GM19351 (cell line): Measurements from ENCODE around the gene TECPR1.

Experiments
- ATAC-seq: cut with Tn5 transposase; IDR thresholded peaks from one replicate; pipeline ENCODE4 v1.9.1; 2021; ENCODE audit warnings: mild to moderate bottlenecking, moderate library complexity; ENCODE audit not compliant: unreplicated experiment

Gene TECPR1

GRCh38 chr7:98193474-98194180 lies 58.4 kb downstream of the TECPR1 start:
- no peak for ATAC-seq

GRCh38 chr7:98192781-98193457 lies 59.1 kb downstream of the TECPR1 start:
- ATAC-seq = no peak

GRCh38 chr7:98191668-98192431 lies 60.2 kb downstream of the TECPR1 start:
- no peak for ATAC-seq

- ATAC-seq = no peak
These were observed 62.5 kb downstream of the TECPR1 start for GRCh38 chr7:98189559-98189958.

GRCh38 chr7:98187138-98187502 lies 64.9 kb downstream of the TECPR1 start:
- ATAC-seq = no peak

- ATAC-seq = no peak
These were observed 65.4 kb downstream of the TECPR1 start for GRCh38 chr7:98186452-98187137.

GRCh38 chr7:98185101-98185500 lies 66.9 kb downstream of the TECPR1 start:
- no peak for ATAC-seq

GRCh38 chr7:98180751-98181150 lies 71.3 kb downstream of the TECPR1 start:
- ATAC-seq = no peak

GRCh38 chr7:98178762-98179490 lies 73.1 kb downstream of the TECPR1 start:
- no peak for ATAC-seq

- ATAC-seq = no peak
These were observed 73.7 kb downstream of the TECPR1 start for GRCh38 chr7:98178321-98178720.

GRCh38 chr7:98177553-98177952 lies 74.5 kb downstream of the TECPR1 start:
- no peak for ATAC-seq

- no peak for ATAC-seq
These were observed 76.6 kb downstream of the TECPR1 start for GRCh38 chr7:98175260-98175940.

- no peak for ATAC-seq
These were observed 77.4 kb downstream of the TECPR1 start for GRCh38 chr7:98174334-98175259.

GRCh38 chr7:98171449-98171848 lies 80.6 kb downstream of the TECPR1 start:
- no peak for ATAC-seq

- ATAC-seq = no peak
These were observed 81.1 kb downstream of the TECPR1 start for GRCh38 chr7:98170966-98171365.

- ATAC-seq = no peak
These were observed 83.0 kb downstream of the TECPR1 start for GRCh38 chr7:98168904-98169621.

GRCh38 chr7:98168181-98168903 lies 83.7 kb downstream of the TECPR1 start:
- no peak for ATAC-seq

GRCh38 chr7:98167653-98168052 lies 84.4 kb downstream of the TECPR1 start:
- no peak for ATAC-seq
